ENCODE data around the gene IFT25. TPM values are rescaled to one million over a fixed set of nuclear protein-coding genes. Genes with fewer than 3 reads are reported as not detected.

Gene IFT25
- total and polyA plus RNA-seq, 2 of the 13 experiments (the other 11 are each of a cell fraction or from before 2014, with no cell fraction given), result 19.7 to 48.0 TPM

GRCh38 chr1:53890522-53890941 is 55.0 kb downstream of the IFT25 start (continued):
- TF ChIP-seq ZBTB38 (CRISPR knock-in tag; IDR thresholded peaks at IDR 0.05) (no peak), MBD4 (IDR thresholded peaks at IDR 0.05; ENCODE audit: borderline replicate concordance, low read length) (no peak), ZNF343 (CRISPR knock-in tag; IDR thresholded peaks at IDR 0.05) (no peak), KLF11 (CRISPR knock-in tag; IDR thresholded peaks at IDR 0.05) (no peak), ZNF329 (CRISPR knock-in tag; IDR thresholded peaks at IDR 0.05; ENCODE audit: low read depth) (no peak), REXO4 (CRISPR knock-in tag; IDR thresholded peaks at IDR 0.05; ENCODE audit: borderline replicate concordance) (no peak), ZNF773 (CRISPR knock-in tag; IDR thresholded peaks at IDR 0.05; ENCODE audit: borderline replicate concordance) (no peak), ZNF775 (CRISPR knock-in tag; IDR thresholded peaks at IDR 0.05; ENCODE audit: borderline replicate concordance) (no peak), ZNF883 (CRISPR knock-in tag; IDR thresholded peaks at IDR 0.05; ENCODE audit: not compliant biosample characterization) (no peak), ZNF264 (CRISPR knock-in tag; IDR thresholded peaks at IDR 0.05) (no peak)
- TF ChIP-seq, protein P1, sequence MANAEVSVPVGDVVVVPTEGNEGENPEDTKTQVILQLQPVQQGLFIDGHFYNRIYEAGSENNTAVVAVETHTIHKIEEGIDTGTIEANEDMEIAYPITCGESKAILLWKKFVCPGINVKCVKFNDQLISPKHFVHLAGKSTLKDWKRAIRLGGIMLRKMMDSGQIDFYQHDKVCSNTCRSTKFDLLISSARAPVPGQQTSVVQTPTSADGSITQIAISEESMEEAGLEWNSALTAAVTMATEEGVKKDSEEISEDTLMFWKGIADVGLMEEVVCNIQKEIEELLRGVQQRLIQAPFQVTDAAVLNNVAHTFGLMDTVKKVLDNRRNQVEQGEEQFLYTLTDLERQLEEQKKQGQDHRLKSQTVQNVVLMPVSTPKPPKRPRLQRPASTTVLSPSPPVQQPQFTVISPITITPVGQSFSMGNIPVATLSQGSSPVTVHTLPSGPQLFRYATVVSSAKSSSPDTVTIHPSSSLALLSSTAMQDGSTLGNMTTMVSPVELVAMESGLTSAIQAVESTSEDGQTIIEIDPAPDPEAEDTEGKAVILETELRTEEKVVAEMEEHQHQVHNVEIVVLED (CRISPR knock-in tag; IDR thresholded peaks at IDR 0.05; ENCODE audit: borderline replicate concordance), result no peak
- TF ChIP-seq, protein P2, sequence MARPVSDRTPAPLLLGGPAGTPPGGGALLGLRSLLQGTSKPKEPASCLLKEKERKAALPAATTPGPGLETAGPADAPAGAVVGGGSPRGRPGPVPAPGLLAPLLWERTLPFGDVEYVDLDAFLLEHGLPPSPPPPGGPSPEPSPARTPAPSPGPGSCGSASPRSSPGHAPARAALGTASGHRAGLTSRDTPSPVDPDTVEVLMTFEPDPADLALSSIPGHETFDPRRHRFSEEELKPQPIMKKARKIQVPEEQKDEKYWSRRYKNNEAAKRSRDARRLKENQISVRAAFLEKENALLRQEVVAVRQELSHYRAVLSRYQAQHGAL (CRISPR knock-in tag; IDR thresholded peaks at IDR 0.05; ENCODE audit: not compliant biosample characterization), result no peak

All from HepG2 (cell line).